ENCODE results near the gene DNAH17.

DNAH17 gene

DNA sequence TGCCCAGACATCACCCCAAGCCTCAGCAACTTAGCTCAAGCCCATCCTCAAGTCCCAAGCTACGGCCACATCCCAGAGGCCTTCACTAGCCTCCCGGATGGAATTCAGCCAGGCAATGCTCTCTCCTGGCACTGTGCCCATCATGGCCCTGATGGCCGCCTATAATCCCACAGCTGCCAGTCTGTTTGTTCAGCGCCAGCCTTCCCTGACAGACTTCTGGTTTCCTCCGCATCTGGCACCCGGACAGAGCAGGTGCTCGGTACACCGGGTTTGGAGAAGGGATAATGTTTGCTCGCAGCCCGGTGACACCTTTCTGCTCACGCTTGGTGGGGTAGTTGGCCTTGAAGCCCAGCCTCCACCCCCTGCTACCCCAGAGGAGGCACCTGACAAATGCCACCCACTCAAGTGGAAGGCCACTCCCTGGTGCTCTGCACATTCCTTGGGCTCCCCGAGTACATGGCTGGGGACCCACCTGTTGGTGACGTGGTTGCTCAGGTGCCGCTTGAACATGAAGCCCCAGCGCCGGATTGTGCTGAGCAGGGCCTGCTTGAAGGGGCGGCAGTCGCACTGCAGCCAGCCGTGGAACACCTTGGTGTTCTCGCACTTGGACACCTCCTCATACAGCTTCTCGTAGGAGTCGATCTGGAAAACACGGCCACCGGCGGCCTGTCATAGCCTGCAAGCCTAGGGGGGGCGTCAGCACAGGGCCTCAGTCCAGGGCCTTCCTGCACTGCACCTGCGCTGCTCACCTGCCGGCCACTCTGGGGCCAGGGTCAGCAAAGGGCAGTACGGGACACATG, 47.1 kb downstream of the DNAH17 start:
- H3K4me3 ChIP-seq (ENCODE audit: low read length), result no peak overlapping the region
- no peak for DNase-seq (ENCODE audit: low read depth)
- TF ChIP-seq, protein P1, sequence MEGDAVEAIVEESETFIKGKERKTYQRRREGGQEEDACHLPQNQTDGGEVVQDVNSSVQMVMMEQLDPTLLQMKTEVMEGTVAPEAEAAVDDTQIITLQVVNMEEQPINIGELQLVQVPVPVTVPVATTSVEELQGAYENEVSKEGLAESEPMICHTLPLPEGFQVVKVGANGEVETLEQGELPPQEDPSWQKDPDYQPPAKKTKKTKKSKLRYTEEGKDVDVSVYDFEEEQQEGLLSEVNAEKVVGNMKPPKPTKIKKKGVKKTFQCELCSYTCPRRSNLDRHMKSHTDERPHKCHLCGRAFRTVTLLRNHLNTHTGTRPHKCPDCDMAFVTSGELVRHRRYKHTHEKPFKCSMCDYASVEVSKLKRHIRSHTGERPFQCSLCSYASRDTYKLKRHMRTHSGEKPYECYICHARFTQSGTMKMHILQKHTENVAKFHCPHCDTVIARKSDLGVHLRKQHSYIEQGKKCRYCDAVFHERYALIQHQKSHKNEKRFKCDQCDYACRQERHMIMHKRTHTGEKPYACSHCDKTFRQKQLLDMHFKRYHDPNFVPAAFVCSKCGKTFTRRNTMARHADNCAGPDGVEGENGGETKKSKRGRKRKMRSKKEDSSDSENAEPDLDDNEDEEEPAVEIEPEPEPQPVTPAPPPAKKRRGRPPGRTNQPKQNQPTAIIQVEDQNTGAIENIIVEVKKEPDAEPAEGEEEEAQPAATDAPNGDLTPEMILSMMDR (conservative IDR thresholded peaks at IDR 0.05; ENCODE audit: low read length), result no peak

DNA sequence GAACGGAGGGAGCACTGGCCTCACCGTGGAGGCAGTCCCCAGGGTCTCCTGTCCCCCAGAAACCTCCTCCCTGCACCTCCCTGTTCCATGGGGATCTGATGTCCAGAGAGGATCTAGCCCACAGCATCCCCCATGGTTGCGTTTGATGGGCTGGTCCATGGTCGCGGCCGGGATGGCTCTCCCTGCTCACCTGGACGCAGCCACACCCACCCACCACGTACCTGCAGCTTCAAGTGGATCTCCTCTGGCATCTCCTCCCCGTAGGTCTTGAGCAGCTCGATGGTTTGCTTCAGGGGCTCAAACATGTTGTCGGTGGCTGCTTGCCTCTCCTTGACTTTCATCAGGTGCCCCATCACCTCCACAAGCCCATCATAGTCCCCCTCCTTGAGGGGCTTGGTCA, 47.9 kb downstream of the DNAH17 start:
- no peak overlapping the region for H3K4me3 ChIP-seq (ENCODE audit: low read length)
- DNase-seq (ENCODE audit: low read depth), result no peak
- TF ChIP-seq, protein P1 (conservative IDR thresholded peaks at IDR 0.05; ENCODE audit: low read length), result no peak

DNA sequence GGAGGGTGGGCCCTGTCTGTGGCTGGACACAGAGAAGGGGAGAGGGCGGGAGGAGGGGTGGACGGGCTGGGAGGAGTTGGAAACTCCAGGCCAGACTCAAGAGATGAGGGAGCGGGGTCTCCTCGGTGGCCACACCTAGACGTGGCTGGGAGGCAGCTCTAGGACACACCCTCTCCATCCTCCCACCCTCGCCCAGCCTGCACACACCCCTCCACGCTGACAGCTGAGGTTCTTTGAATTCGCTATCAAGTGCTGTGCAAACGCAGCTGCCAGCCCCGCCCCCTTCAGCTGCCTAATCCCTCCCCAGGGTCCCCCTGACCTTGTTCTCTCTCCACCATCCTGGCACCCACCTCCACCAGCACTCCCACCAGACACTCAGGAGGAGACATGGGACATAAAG, 48.7 kb downstream of the DNAH17 start:
- TF ChIP-seq, protein P1 (conservative IDR thresholded peaks at IDR 0.05; ENCODE audit: low read length), result no peak

DNA sequence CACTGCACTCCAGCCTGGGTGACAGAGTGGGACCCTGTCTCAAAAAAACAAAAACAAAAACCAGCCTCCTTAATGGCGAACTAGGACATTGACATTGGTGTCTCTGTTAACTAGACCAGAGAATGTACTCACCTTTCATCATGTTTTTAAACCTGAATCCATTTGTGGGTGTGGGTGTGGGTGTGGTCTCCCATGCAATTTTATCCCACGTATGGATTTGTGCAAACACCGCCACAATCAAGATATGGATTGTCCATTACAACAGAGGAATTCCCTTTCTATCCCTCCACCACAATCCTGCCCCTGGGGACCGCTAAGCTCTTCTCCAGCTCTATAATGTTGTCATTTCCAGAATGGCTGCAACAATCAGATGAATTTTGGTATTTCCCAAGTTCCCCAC, 49.9 kb downstream of the DNAH17 start:
- TF ChIP-seq, protein P1 (conservative IDR thresholded peaks at IDR 0.05; ENCODE audit: low read length), result no peak
- no peak for DNase-seq (ENCODE audit: low read depth)
- H3K4me3 ChIP-seq (ENCODE audit: low read length), result no peak overlapping the region

More for the DNA sequence above, 48.7 kb downstream of the DNAH17 start:
- H3K4me3 ChIP-seq (ENCODE audit: low read length), result no peak overlapping the region
- no peak for DNase-seq (ENCODE audit: low read depth)

DNA sequence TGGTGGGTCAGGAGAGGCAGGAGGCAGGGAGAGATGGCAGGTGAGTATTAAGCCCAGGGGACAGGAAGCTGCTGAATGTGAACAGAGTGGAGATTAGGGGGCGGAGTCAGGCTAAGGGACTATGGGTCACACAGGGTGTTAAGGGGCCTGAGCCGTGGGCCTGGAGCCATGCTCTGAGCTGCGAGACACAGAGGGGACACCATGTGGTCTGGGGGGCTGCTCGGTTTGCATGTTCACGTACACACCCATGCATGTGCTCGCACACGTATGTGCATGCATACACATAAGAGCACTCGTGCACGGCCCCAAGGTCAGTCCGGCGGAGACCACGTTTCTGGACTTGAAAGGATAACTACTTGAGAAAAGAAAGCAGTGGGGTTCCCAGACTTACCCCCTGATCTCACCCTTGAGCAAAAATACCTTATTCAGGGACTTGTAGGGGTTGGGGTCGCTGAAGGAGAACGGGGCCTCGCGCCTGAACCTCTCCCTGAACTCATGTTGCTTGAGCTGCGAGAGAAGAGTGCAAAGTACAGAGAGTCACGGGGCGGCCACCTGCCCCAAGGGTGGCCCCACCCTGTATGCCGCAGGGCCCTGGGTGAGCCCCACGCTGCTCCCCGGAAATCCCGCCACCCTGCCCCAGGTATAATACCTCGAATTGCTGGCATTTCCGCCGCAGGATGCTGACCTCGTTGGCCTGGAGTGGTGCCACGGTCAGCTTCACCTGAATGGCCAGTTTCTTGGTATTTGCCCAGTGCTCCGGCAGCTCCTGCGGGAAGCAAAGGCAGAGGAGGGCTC, 50.8 kb downstream of the DNAH17 start:
- TF ChIP-seq, protein P1 (conservative IDR thresholded peaks at IDR 0.05; ENCODE audit: low read length), result no peak

DNA sequence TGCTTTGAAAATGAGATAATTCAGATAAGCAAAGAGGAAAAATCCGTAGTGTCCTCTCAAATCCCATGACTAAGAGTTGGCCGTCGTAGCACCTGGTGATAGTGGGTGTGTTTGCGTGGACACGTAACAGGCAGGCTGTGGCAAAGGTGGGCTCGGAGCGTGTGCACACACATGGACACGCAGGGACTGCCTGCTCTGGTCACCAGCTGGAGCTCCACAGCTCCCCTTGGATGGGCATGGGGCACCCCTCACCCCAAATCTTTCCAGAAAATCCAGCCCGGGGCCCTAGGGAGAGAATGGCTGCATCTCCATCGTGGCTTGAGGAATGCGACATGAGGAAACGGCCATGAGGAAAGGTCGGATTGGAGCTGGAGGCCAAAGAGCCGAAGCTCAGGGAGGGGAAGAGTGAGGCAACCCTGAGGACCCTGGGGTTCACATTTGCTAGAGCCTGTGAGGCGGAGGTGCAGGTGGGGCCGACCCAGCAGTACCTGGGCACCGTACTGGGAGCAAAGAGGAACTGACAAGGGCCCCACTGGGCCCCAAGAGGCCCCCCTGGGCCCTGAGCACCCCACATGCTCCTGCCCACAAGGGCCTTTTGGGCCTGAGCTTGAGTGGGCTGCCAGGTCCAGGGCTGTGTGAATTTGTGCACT, 51.6 kb downstream of the DNAH17 start:
- no peak overlapping the region for H3K4me3 ChIP-seq (ENCODE audit: low read length)
- no peak for DNase-seq (ENCODE audit: low read depth)
- TF ChIP-seq, protein P1 (conservative IDR thresholded peaks at IDR 0.05; ENCODE audit: low read length), result no peak

More for the DNA sequence above, 50.8 kb downstream of the DNAH17 start:
- no peak overlapping the region for H3K4me3 ChIP-seq (ENCODE audit: low read length)
- no peak for DNase-seq (ENCODE audit: low read depth)

Data from AG10803 (cell line).